HL-60 (cell line): Measurements from ENCODE around the gene ALK.

Experiments
- CTCF ChIP-seq: IDR thresholded peaks from one replicate; pipeline ENCODE4 v1.5.1; 2011; ENCODE audit warnings: low read length, control low read depth, inconsistent platforms; ENCODE audit not compliant: insufficient read depth
- GABPA ChIP-seq: IDR thresholded peaks from 2 replicates; pipeline ENCODE4 v1.6.1; 2012; ENCODE audit warnings: low read depth
- POLR2AphosphoS5 ChIP-seq: IDR thresholded peaks from 2 replicates; pipeline ENCODE4 v1.6.1; 2012; ENCODE audit warnings: low read depth

GRCh38 chr2:29714333-29714732, 207.1 kb downstream of the ALK start:
- no peak for TF ChIP-seq GABPA
- TF ChIP-seq CTCF = no peak
- no peak for TF ChIP-seq POLR2AphosphoS5
